PC-3 (cell line): Measurements from ENCODE around the gene ASMTL. TPM values are rescaled to one million over a fixed set of nuclear protein-coding genes. Genes with fewer than 3 reads are reported as not detected.
A peak's percentile ranks its signal among the peaks of the same experiment; 100 is the strongest.

Experiments used
- ATAC-seq: fragments of 200-7000 bp; cut with Tn5 transposase; 2 replicates; pipeline ENCODE4 v1.9.1; 2020; ENCODE audit warnings: mild to moderate bottlenecking, moderate library complexity
- BruUV-seq: library from RNA; stranded (reverse); fragments of 400-500 nt; replicated peaks from 2 replicates; lab custom pipeline; 2021; lab: Mats Ljungman, UMichigan
- CTCF ChIA-PET: fragments of 300-600 bp; sonication (Branson Sonifier 250); formaldehyde crosslinking; loops from one replicate; lab custom pipeline; 2022; ENCODE audit warnings: antibody characterized with exemption; lab: Charles Lee
- POLR2A ChIA-PET: fragments of 300-600 bp; sonication (Branson Sonifier 250); formaldehyde crosslinking; loops from one replicate; lab custom pipeline; 2022; ENCODE audit warnings: antibody characterized with exemption; ENCODE audit not compliant: unreplicated experiment; lab: Charles Lee
- DNase-seq: peaks from one replicate; pipeline ENCODE4 v3.0.0-alpha.2; 2015
- H2AFZ ChIP-seq: fragments of 300-600 bp; sonication (generic); 2 replicates; pipeline ENCODE4 v1.6.0; 2016; ENCODE audit warnings: antibody characterized with exemption, low read length
- H3F3A ChIP-seq: fragments of 300-600 bp; sonication (generic); one replicate; pipeline ENCODE4 v1.6.0; 2017; ENCODE audit warnings: antibody characterized with exemption, low read length, control low read depth, mild to moderate bottlenecking; ENCODE audit not compliant: unreplicated experiment
- H3K27ac ChIP-seq: fragments of 300-600 bp; sonication (generic); 2 replicates; pipeline ENCODE4 v1.5.1; 2016; ENCODE audit warnings: mild to moderate bottlenecking, low read length
- H3K27me3 ChIP-seq: fragments of 300-600 bp; sonication (generic); 2 replicates; pipeline ENCODE4 v1.6.1; 2016; ENCODE audit warnings: low read length, mixed read lengths
- H3K36me3 ChIP-seq: fragments of 300-600 bp; sonication (generic); 2 replicates; pipeline ENCODE4 v1.6.1; 2016; ENCODE audit warnings: low read depth, mixed run types, low read length, mixed read lengths
- H3K4me1 ChIP-seq: fragments of 300-600 bp; sonication (generic); 2 replicates; pipeline ENCODE4 v1.5.1; 2016; ENCODE audit warnings: low read length; ENCODE audit not compliant: insufficient read depth
- H3K4me2 ChIP-seq: fragments of 300-600 bp; sonication (generic); 2 replicates; pipeline ENCODE4 v1.6.0; 2016; ENCODE audit warnings: low read length
- H3K4me3 ChIP-seq: fragments of 300-600 bp; sonication (generic); 2 replicates; pipeline ENCODE4 v1.5.1; 2016; ENCODE audit warnings: mild to moderate bottlenecking, low read length, mixed read lengths
- H3K79me2 ChIP-seq: fragments of 300-600 bp; sonication (generic); 2 replicates; pipeline ENCODE4 v1.6.1; 2017; ENCODE audit warnings: low read length, mixed read lengths
- H3K9ac ChIP-seq: fragments of 300-600 bp; sonication (generic); 2 replicates; pipeline ENCODE4 v1.6.0; 2016; ENCODE audit warnings: mild to moderate bottlenecking, low read length
- H3K9me2 ChIP-seq: fragments of 300-600 bp; sonication (generic); replicated peaks from 2 replicates; pipeline ENCODE4 v1.6.1; 2016; ENCODE audit warnings: mixed run types, low read length, mixed read lengths
- H3K9me3 ChIP-seq: fragments of 300-600 bp; sonication (generic); 2 replicates; pipeline ENCODE4 v1.6.1; 2016; ENCODE audit warnings: low read length, mixed read lengths
- H4K20me1 ChIP-seq: fragments of 300-600 bp; sonication (generic); 2 replicates; pipeline ENCODE4 v1.6.1; 2016; ENCODE audit warnings: low read length, mixed read lengths
- EZH2 ChIP-seq: fragments of 300-600 bp; sonication (generic); IDR thresholded peaks from one replicate; pipeline ENCODE4 v1.6.1; 2017; ENCODE audit warnings: antibody characterized with exemption, mild to moderate bottlenecking, low read length; ENCODE audit not compliant: unreplicated experiment
- EZH2phosphoT487 ChIP-seq: fragments of 300-600 bp; sonication (generic); IDR thresholded peaks from 2 replicates; pipeline ENCODE4 v1.6.1; 2018; ENCODE audit warnings: mild to moderate bottlenecking, antibody characterized with exemption, low read length, borderline replicate concordance
- intact Hi-C: fragments of 100-400 bp; cut with micrococcal nuclease; formaldehyde crosslinking; loops from 2 replicates; pipeline ENCODE4 v1.9.0; 2023
- total RNA-seq: library from RNA; depleted of rRNA; stranded (reverse); fragments of >200 nt; gene quantifications from 2 replicates; pipeline ENCODE4 v1.2.3, GENCODE V29; 2014
- TF ChIP-seq, protein P1 (sequence below): fragments of 300-600 bp; sonication (generic); conservative IDR thresholded peaks from 2 replicates; pipeline ENCODE4 v1.5.1; 2017; ENCODE audit warnings: antibody characterized with exemption, low read depth, mild to moderate bottlenecking, low read length

ASMTL gene
- total RNA-seq, 1 experiment from 2014 or later = 6.7 TPM

GRCh38 chrX:1394731-1395501, 57.8 kb downstream of the ASMTL start:
- H3K27ac ChIP-seq = no peak overlapping the region
- ATAC-seq (no peak), DNase-seq (no peak)
- ChIA-PET POLR2A (no interaction called here), CTCF (no interaction called here)
- H3K36me3 ChIP-seq = peaks cover 14% of the 10 kb centered on the region
- peaks cover 49% of the 10 kb centered on the region for H3K79me2 ChIP-seq
- H2AFZ ChIP-seq = no peak overlapping the region
- H3K9ac ChIP-seq = no peak overlapping the region
- no peak overlapping the region for H3K4me2 ChIP-seq
- no TSS peak for BruUV-seq
- H3K9me2 ChIP-seq = no peaks in the 10 kb centered on the region
- peaks cover 15% of the 10 kb centered on the region for H4K20me1 ChIP-seq
- H3K9me3 ChIP-seq = no peaks in the 10 kb centered on the region
- TF ChIP-seq EZH2phosphoT487 (no peak), EZH2 (no peak)
- TF ChIP-seq, protein P1, sequence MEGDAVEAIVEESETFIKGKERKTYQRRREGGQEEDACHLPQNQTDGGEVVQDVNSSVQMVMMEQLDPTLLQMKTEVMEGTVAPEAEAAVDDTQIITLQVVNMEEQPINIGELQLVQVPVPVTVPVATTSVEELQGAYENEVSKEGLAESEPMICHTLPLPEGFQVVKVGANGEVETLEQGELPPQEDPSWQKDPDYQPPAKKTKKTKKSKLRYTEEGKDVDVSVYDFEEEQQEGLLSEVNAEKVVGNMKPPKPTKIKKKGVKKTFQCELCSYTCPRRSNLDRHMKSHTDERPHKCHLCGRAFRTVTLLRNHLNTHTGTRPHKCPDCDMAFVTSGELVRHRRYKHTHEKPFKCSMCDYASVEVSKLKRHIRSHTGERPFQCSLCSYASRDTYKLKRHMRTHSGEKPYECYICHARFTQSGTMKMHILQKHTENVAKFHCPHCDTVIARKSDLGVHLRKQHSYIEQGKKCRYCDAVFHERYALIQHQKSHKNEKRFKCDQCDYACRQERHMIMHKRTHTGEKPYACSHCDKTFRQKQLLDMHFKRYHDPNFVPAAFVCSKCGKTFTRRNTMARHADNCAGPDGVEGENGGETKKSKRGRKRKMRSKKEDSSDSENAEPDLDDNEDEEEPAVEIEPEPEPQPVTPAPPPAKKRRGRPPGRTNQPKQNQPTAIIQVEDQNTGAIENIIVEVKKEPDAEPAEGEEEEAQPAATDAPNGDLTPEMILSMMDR = no peak
- H3K4me3 ChIP-seq = no peak overlapping the region
- peaks cover 6% of the 10 kb centered on the region; the same call in 1 of the 2 replicates for H3K4me1 ChIP-seq
- intact Hi-C loops = no loop called here
- H3F3A ChIP-seq = no peaks in the 10 kb centered on the region
- no peaks in the 10 kb centered on the region for H3K27me3 ChIP-seq

GRCh38 chrX:1393871-1394615, 58.7 kb downstream of the ASMTL start:
- Histone ChIP-seq H3K4me3 (peak overlapping the region; percentile 74; the same call in 1 of the 2 replicates), H3F3A (no peaks in the 10 kb centered on the region), H4K20me1 (peaks cover 24% of the 10 kb centered on the region), H3K4me1 (peaks cover 6% of the 10 kb centered on the region; the same call in 1 of the 2 replicates), H3K79me2 (peaks cover 58% of the 10 kb centered on the region), H3K9me2 (no peaks in the 10 kb centered on the region), H3K9ac (no peak overlapping the region), H3K36me3 (peaks cover 23% of the 10 kb centered on the region), H3K27ac (no peak overlapping the region), H3K27me3 (no peaks in the 10 kb centered on the region), H3K9me3 (no peaks in the 10 kb centered on the region), H3K4me2 (peak overlapping the region; percentile 89), H2AFZ (no peak overlapping the region)
- CTCF ChIA-PET = no interaction called here
- intact Hi-C loops = no loop called here
- ATAC-seq (no peak), DNase-seq (no peak)
- no TSS peak for BruUV-seq
- POLR2A ChIA-PET = no interaction called here
- no peak for TF ChIP-seq EZH2
- TF ChIP-seq, protein P1 = no peak
- no peak for TF ChIP-seq EZH2phosphoT487
